ENCODE data around the gene DCLK1. TPM values are rescaled to one million over a fixed set of nuclear protein-coding genes. Genes with fewer than 3 reads are reported as not detected.

DCLK1 gene
- total and polyA plus RNA-seq, 4 donors: 0.04 to 0.56 (median 0.20) TPM

- no peak for DNase-seq (ENCODE audit: low spot score)
- WGBS: 53% methylated on average over 3 of the region's 3 CpGs
- Histone ChIP-seq H3K9me3 (ENCODE audit: control insufficient read depth in 4 of 4, low read length in 3 of 4) (no peaks in the 10 kb centered on the region), H3K36me3 (ENCODE audit: control insufficient read depth in 4 of 4, insufficient read depth in 3 of 4, low read depth in 1 of 4, low read length in 3 of 4) (no peaks in the 10 kb centered on the region), H3K27ac (ENCODE audit: low read depth in 1 of 2, low read length in 2 of 2) (no peak overlapping the region), H3K4me3 (ENCODE audit: low read depth in 1 of 3, low read length in 3 of 3) (no peak overlapping the region), H3K9ac (ENCODE audit: low read depth in 1 of 2, low read length in 2 of 2) (no peak overlapping the region), H3K27me3 (ENCODE audit: control insufficient read depth in 4 of 4, insufficient read depth in 4 of 4, low read length in 3 of 4) (peaks cover 0 to 4% (median 1%) of the 10 kb centered on the region in 4 donors), H3K4me1 (ENCODE audit: control insufficient read depth in 4 of 4, insufficient read depth in 4 of 4, low read length in 3 of 4) (no peaks in the 10 kb centered on the region)
- no peak for TF ChIP-seq RAD21 (IDR thresholded peaks at IDR 0.05)
- TF ChIP-seq HNF4G (IDR thresholded peaks at IDR 0.05): no peak
- TF ChIP-seq REST (IDR thresholded peaks at IDR 0.05): no peak
Observed at GRCh38 chr13:35848336-35849255, 282.6 kb downstream of the DCLK1 start.

- DNase-seq (ENCODE audit: low spot score): no peak
- Histone ChIP-seq H3K4me3 (ENCODE audit: low read depth in 1 of 3, low read length in 3 of 3) (no peak overlapping the region), H3K36me3 (ENCODE audit: control insufficient read depth in 4 of 4, insufficient read depth in 3 of 4, low read depth in 1 of 4, low read length in 3 of 4) (no peaks in the 10 kb centered on the region), H3K27ac (ENCODE audit: low read depth in 1 of 2, low read length in 2 of 2) (no peak overlapping the region), H3K9me3 (ENCODE audit: control insufficient read depth in 4 of 4, low read length in 3 of 4) (no peaks in the 10 kb centered on the region), H3K27me3 (ENCODE audit: control insufficient read depth in 4 of 4, insufficient read depth in 4 of 4, low read length in 3 of 4) (peaks cover 0 to 7% (median 0%) of the 10 kb centered on the region in 4 donors), H3K4me1 (ENCODE audit: control insufficient read depth in 4 of 4, insufficient read depth in 4 of 4, low read length in 3 of 4) (no peaks in the 10 kb centered on the region), H3K9ac (ENCODE audit: low read depth in 1 of 2, low read length in 2 of 2) (no peak overlapping the region)
- TF ChIP-seq JUND (IDR thresholded peaks at IDR 0.05): no peak
- no peak for TF ChIP-seq ZBTB33 (IDR thresholded peaks at IDR 0.05)
- TF ChIP-seq FOXA1 (IDR thresholded peaks at IDR 0.05): no peak
- TF ChIP-seq, protein P1, sequence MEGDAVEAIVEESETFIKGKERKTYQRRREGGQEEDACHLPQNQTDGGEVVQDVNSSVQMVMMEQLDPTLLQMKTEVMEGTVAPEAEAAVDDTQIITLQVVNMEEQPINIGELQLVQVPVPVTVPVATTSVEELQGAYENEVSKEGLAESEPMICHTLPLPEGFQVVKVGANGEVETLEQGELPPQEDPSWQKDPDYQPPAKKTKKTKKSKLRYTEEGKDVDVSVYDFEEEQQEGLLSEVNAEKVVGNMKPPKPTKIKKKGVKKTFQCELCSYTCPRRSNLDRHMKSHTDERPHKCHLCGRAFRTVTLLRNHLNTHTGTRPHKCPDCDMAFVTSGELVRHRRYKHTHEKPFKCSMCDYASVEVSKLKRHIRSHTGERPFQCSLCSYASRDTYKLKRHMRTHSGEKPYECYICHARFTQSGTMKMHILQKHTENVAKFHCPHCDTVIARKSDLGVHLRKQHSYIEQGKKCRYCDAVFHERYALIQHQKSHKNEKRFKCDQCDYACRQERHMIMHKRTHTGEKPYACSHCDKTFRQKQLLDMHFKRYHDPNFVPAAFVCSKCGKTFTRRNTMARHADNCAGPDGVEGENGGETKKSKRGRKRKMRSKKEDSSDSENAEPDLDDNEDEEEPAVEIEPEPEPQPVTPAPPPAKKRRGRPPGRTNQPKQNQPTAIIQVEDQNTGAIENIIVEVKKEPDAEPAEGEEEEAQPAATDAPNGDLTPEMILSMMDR (IDR thresholded peaks at IDR 0.05; ENCODE audit: low read depth, low read length, missing input control): no peak
- TF ChIP-seq RXRA (IDR thresholded peaks at IDR 0.05): no peak
- no peak for TF ChIP-seq EGR1 (IDR thresholded peaks at IDR 0.05; ENCODE audit: low read depth in 2 of 2)
- TF ChIP-seq, protein P2, sequence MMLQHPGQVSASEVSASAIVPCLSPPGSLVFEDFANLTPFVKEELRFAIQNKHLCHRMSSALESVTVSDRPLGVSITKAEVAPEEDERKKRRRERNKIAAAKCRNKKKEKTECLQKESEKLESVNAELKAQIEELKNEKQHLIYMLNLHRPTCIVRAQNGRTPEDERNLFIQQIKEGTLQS (IDR thresholded peaks at IDR 0.05): no peak
- TF ChIP-seq GABPA (IDR thresholded peaks at IDR 0.05 in 1 of 2, conservative IDR thresholded peaks at IDR 0.05 in 1 of 2): no peak
- TF ChIP-seq FOXA2 (IDR thresholded peaks at IDR 0.05): no peak
Observed at GRCh38 chr13:35843272-35843671, 287.9 kb downstream of the DCLK1 start.
